GM19239 (cell line): ENCODE measurements around the gene CUBN.
A peak's percentile ranks its signal among the peaks of the same experiment; 100 is the strongest.

ENCODE experiments used
- DNase-seq: peaks from one replicate; pipeline ENCODE4 v3.0.0; 2011; ENCODE audit warnings: low spot score; ENCODE audit not compliant: insufficient read length
- FAIRE-seq: peaks from 2 replicates; lab custom pipeline; 2011; peaks lifted over from hg19 to GRCh38; lab: Jason Lieb, UNC

The CUBN gene

GRCh38 chr10:16777473-16778370 lies 351.9 kb downstream of the CUBN start:
- FAIRE-seq (peak; percentile 87), DNase-seq (peak; percentile 40)

- FAIRE-seq (peak; percentile 33), DNase-seq (no peak)
Measured at GRCh38 chr10:16776896-16777295, 352.7 kb downstream of the CUBN start.
